Inflammatory macrophage treated with lipopolysaccharide for 4 hours (primary cell): ENCODE measurements around the gene SUSD4.
A peak's percentile ranks its signal among the peaks of the same experiment; 100 is the strongest.
"Not testable (repeated sequence)": the region's sequence is repeated elsewhere in the genome, so short reads cannot be mapped to it uniquely, and the experiment has no call there.

Experiments used
- DNase-seq: peaks from one replicate; pipeline ENCODE4 v3.0.0-alpha.2; 2020

The SUSD4 gene

GRCh38 chr1:223288826-223289225, 75.2 kb downstream of the SUSD4 start:
- no peak for DNase-seq

GRCh38 chr1:223285452-223285851, 78.5 kb downstream of the SUSD4 start:
- no peak for DNase-seq

- DNase-seq, result not testable (repeated sequence)
Measured at GRCh38 chr1:223283697-223284096, 80.3 kb downstream of the SUSD4 start.

- not testable (repeated sequence) for DNase-seq
Measured at GRCh38 chr1:223278311-223278710, 85.7 kb downstream of the SUSD4 start.

- DNase-seq, result no peak
Measured at GRCh38 chr1:223276029-223276428, 87.9 kb downstream of the SUSD4 start.

GRCh38 chr1:223273511-223273910, 90.5 kb downstream of the SUSD4 start:
- DNase-seq, result no peak

GRCh38 chr1:223271085-223271781, 92.7 kb downstream of the SUSD4 start:
- peak; percentile 11 for DNase-seq

- DNase-seq, result no peak
Measured at GRCh38 chr1:223270155-223270554, 93.8 kb downstream of the SUSD4 start.

- no peak for DNase-seq
Measured at GRCh38 chr1:223269006-223269405, 95.0 kb downstream of the SUSD4 start.

GRCh38 chr1:223266632-223267172, 97.3 kb downstream of the SUSD4 start:
- DNase-seq, result no peak

GRCh38 chr1:223264983-223265908, 98.7 kb downstream of the SUSD4 start:
- DNase-seq, result no peak

- DNase-seq, result no peak
Measured at GRCh38 chr1:223264529-223264928, 99.4 kb downstream of the SUSD4 start.

GRCh38 chr1:223261914-223262313, 102.1 kb downstream of the SUSD4 start:
- no peak for DNase-seq

- no peak for DNase-seq
Measured at GRCh38 chr1:223260712-223261111, 103.3 kb downstream of the SUSD4 start.

GRCh38 chr1:223259462-223259861, 104.5 kb downstream of the SUSD4 start:
- no peak for DNase-seq

- DNase-seq, result no peak
Measured at GRCh38 chr1:223258751-223259198, 105.2 kb downstream of the SUSD4 start.

- DNase-seq, result no peak
Measured at GRCh38 chr1:223257856-223258550, 106.0 kb downstream of the SUSD4 start.

- no peak for DNase-seq
Measured at GRCh38 chr1:223256034-223256433, 107.9 kb downstream of the SUSD4 start.

- DNase-seq, result no peak
Measured at GRCh38 chr1:223253916-223254315, 110.1 kb downstream of the SUSD4 start.

GRCh38 chr1:223251387-223251786, 112.6 kb downstream of the SUSD4 start:
- not testable (repeated sequence) for DNase-seq

- no peak for DNase-seq
Measured at GRCh38 chr1:223250632-223251015, 113.4 kb downstream of the SUSD4 start.

- DNase-seq, result peak; percentile 44
Measured at GRCh38 chr1:223249854-223250631, 113.9 kb downstream of the SUSD4 start.
